SK-N-SH (cell line): ENCODE measurements around the gene SRGAP3. TPM values are rescaled to one million over a fixed set of nuclear protein-coding genes. Genes with fewer than 3 reads are reported as not detected.
A peak's percentile ranks its signal among the peaks of the same experiment; 100 is the strongest.

Experiments used
- CTCF ChIA-PET: fragments of 300-600, 350-600 bp; formaldehyde crosslinking; extraction: SDS; loops from one replicate; lab custom pipeline; 2021; lab: Yijun Ruan, JAX
- POLR2A ChIA-PET: fragments of 350-600 bp; sonication (Branson Sonifier 250); formaldehyde crosslinking; extraction: SDS; loops from one replicate; lab custom pipeline; 2020; ENCODE audit warnings: antibody characterized with exemption, inconsistent platforms; lab: Yijun Ruan, JAX
- DNase-seq: peaks from one replicate; pipeline ENCODE4 v3.0.0; 2012
- H2AFZ ChIP-seq: fragments of 200-600 bp; sonication (generic); 2 replicates; pipeline ENCODE4 v1.8.1; 2016; ENCODE audit warnings: antibody characterized with exemption, mild to moderate bottlenecking, low read depth
- H3F3A ChIP-seq: fragments of 200-600 bp; sonication (generic); replicated peaks from 2 replicates; pipeline ENCODE3; 2016; ENCODE audit warnings: antibody characterized with exemption, mild to moderate bottlenecking; ENCODE audit not compliant: insufficient read depth
- H3K27ac ChIP-seq, 2 experiments: fragments of 200-500 bp in 1 of 2; fragments of 200-600 bp in 1 of 2; sonication (Bioruptor generic) in 1 of 2; sonication (generic), shearing (Covaris generic) in 1 of 2; 2 replicates each; pipeline versions ENCODE4 v1.5.1 to v1.6.1; 2014 to 2016; ENCODE audit warnings: low read depth in 2 of 2, inconsistent platforms in 1 of 2, low read length in 1 of 2, mild to moderate bottlenecking in 1 of 2, mixed read lengths in 1 of 2
- H3K27me3 ChIP-seq: fragments of 200-600 bp; sonication (generic), shearing (Covaris generic); 2 replicates; pipeline ENCODE4 v1.6.1; 2016; ENCODE audit warnings: mixed run types; ENCODE audit not compliant: insufficient read depth
- H3K36me3 ChIP-seq, 2 experiments: fragments of 200-500 bp in 1 of 2; fragments of 200-600 bp in 1 of 2; sonication (Bioruptor generic) in 1 of 2; sonication (generic) in 1 of 2; replicated peaks in 1 of 2; 2 replicates each; pipeline versions ENCODE3 to v1.5.1; 2014 to 2016; ENCODE audit warnings: low read length in 1 of 2, mild to moderate bottlenecking in 1 of 2; ENCODE audit not compliant: insufficient read depth in 2 of 2, control insufficient read depth in 1 of 2
- H3K4me1 ChIP-seq, 2 experiments: fragments of 200-500 bp in 1 of 2; fragments of 200-600 bp in 1 of 2; sonication (Bioruptor generic) in 1 of 2; sonication (generic), shearing (Covaris generic) in 1 of 2; 2 replicates each; pipeline versions ENCODE4 v1.5.1 to v1.6.1; 2014 to 2016; ENCODE audit warnings: low read depth in 1 of 2, low read length in 1 of 2, mixed run types in 1 of 2; ENCODE audit not compliant: insufficient read depth in 2 of 2, control insufficient read depth in 1 of 2
- H3K4me2 ChIP-seq: fragments of 200-600 bp; sonication (generic), shearing (Covaris generic); 2 replicates; pipeline ENCODE4 v1.6.1; 2017; ENCODE audit warnings: mixed run types
- H3K4me3 ChIP-seq, 2 experiments: fragments of 200-500 bp in 1 of 2; fragments of 200-600 bp in 1 of 2; sonication (Bioruptor generic) in 1 of 2; sonication (generic), shearing (Covaris generic) in 1 of 2; 2 replicates each; pipeline versions ENCODE4 v1.5.1 to v1.8.1; 2014 to 2016; ENCODE audit warnings: low read depth in 2 of 2, inconsistent platforms in 1 of 2, low read length in 1 of 2, mild to moderate bottlenecking in 1 of 2, mixed read lengths in 1 of 2, moderate library complexity in 1 of 2
- H3K79me2 ChIP-seq: fragments of 200-600 bp; sonication (generic); 2 replicates; pipeline ENCODE4 v1.8.1; 2017; ENCODE audit warnings: mild to moderate bottlenecking; ENCODE audit not compliant: insufficient read depth
- H3K9ac ChIP-seq: fragments of 200-600 bp; sonication (generic); 2 replicates; pipeline ENCODE4 v1.6.1; 2017; ENCODE audit warnings: mixed run types
- H3K9me2 ChIP-seq: fragments of 200-600 bp; sonication (generic); 2 replicates; pipeline ENCODE4 v1.6.1; 2017; ENCODE audit warnings: mixed run types
- H3K9me3 ChIP-seq: fragments of 200-600 bp; sonication (generic); 2 replicates; pipeline ENCODE4 v1.6.1; 2017; ENCODE audit warnings: mixed run types, mild to moderate bottlenecking, moderate library complexity
- H4K20me1 ChIP-seq: fragments of 200-600 bp; sonication (generic); 2 replicates; pipeline ENCODE4 v1.6.1; 2017; ENCODE audit warnings: mild to moderate bottlenecking, mixed run types; ENCODE audit not compliant: insufficient read depth
- ELF1 ChIP-seq: IDR thresholded peaks from 2 replicates; pipeline ENCODE4 v1.4.0; 2012
- EP300 ChIP-seq, 2 experiments: IDR thresholded peaks; 2 replicates each; pipeline versions ENCODE4 v1.4.0 to v1.6.1; 2012; ENCODE audit warnings: borderline replicate concordance in 1 of 2, low read depth in 1 of 2, low read length in 1 of 2
- EZH2phosphoT487 ChIP-seq: fragments of 200-600 bp; sonication (generic); IDR thresholded peaks from 2 replicates; pipeline ENCODE4 v1.6.1; 2017; ENCODE audit warnings: low read depth, mixed run types, mild to moderate bottlenecking, antibody characterized with exemption, moderate library complexity, borderline replicate concordance
- GABPA ChIP-seq: IDR thresholded peaks from 2 replicates; pipeline ENCODE4 v1.4.0; 2012; ENCODE audit warnings: low read depth, mild to moderate bottlenecking
- GATA2 ChIP-seq: sonication (generic); formaldehyde crosslinking; IDR thresholded peaks from 2 replicates; pipeline ENCODE4 v1.5.0; 2020; ENCODE audit warnings: mild to moderate bottlenecking, missing genetic modification reagents
- MXI1 ChIP-seq: IDR thresholded peaks from 2 replicates; pipeline ENCODE4 v1.6.1; 2012; ENCODE audit warnings: mild to moderate bottlenecking, low read depth, low read length, improper control_type of control experiment
- NFIC ChIP-seq: IDR thresholded peaks from 2 replicates; pipeline ENCODE4 v1.4.0; 2012; ENCODE audit warnings: borderline replicate concordance
- POLR2AphosphoS5 ChIP-seq: IDR thresholded peaks from 2 replicates; pipeline ENCODE4 v1.6.1; 2012; ENCODE audit warnings: low read depth, low read length
- RAD21 ChIP-seq: IDR thresholded peaks from 2 replicates; pipeline ENCODE4 v1.6.1; 2012; ENCODE audit warnings: mild to moderate bottlenecking, low read length
- RFX5 ChIP-seq: IDR thresholded peaks from 2 replicates; pipeline ENCODE4 v1.6.1; 2012; ENCODE audit warnings: mild to moderate bottlenecking, improper control_type of control experiment, low read length
- SIN3A ChIP-seq: IDR thresholded peaks from 2 replicates; pipeline ENCODE4 v1.6.1; 2012; ENCODE audit warnings: low read depth, mild to moderate bottlenecking, low read length, moderate library complexity, borderline replicate concordance
- TAF1 ChIP-seq: IDR thresholded peaks from 2 replicates; pipeline ENCODE4 v1.6.1; 2012; ENCODE audit warnings: low read depth, mild to moderate bottlenecking, low read length, moderate library complexity, borderline replicate concordance
- TCF12 ChIP-seq: IDR thresholded peaks from 2 replicates; pipeline ENCODE4 v1.4.0; 2012
- TEAD4 ChIP-seq: IDR thresholded peaks from 2 replicates; pipeline ENCODE4 v1.4.0; 2012; ENCODE audit warnings: mild to moderate bottlenecking, borderline replicate concordance; ENCODE audit not compliant: insufficient read depth
- WGBS: methylation state at CpG from one replicate; pipeline ENCODE4 v1.1.6; 2017; ENCODE audit warnings: low lambda C conversion rate; 5-methylcytosine and 5-hydroxymethylcytosine counted together
- polyA plus RNA-seq, 3 experiments: library from polyadenylated mRNA; depleted of rRNA; stranded (reverse); fragments of >200 nt; gene quantifications; 2 replicates each; pipeline ENCODE4 v1.2.3, GENCODE V29; 2012
- TF ChIP-seq, protein P1 (sequence below): fragments of 150-350 bp; IDR thresholded peaks from 2 replicates; pipeline ENCODE4 v1.6.1; 2016; ENCODE audit warnings: mild to moderate bottlenecking, low read depth, low read length
- TF ChIP-seq, protein P2 (sequence below): IDR thresholded peaks from 2 replicates; pipeline ENCODE4; 2012
- TF ChIP-seq, protein P3 (sequence below): IDR thresholded peaks from 2 replicates; pipeline ENCODE4 v1.4.0; 2012; ENCODE audit warnings: low read depth

SRGAP3 gene
- polyA plus RNA-seq, 1 of the 3 experiments (the other 2 are of a cell fraction) = 2.8 TPM

DNA sequence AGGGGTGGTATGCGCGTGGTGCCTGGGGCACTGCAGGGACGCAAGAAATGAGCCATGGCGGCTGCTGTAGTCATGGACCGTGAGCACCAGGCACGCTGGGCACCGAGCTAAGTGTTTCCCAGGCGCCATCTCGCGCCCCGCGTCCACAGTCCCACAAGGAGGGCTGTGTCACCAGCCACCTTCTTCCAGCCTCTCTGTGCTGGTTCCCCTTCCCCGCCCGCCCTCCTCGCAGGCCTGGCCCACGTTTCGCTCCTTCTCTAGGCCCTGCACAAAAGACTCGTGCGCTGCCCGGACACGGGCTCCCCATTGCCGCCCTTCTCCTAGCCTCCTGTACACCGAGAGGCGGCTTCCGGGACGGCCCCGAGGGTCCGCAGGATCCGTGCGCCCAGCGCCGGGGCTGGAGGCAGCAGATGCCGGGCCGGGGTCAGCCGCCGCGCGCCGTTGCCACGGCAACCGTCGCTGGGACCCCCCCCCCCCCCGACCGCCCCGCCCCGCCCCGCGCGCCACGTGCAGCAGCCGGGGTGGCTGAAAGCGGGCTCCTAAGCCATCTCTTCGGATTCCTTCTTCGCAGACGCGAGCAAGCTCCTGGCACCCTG, 113.4 kb downstream of the SRGAP3 start:
- no peaks in the 10 kb centered on the region for H3K9me3 ChIP-seq
- H3K36me3 ChIP-seq = no peaks in the 10 kb centered on the region
- peak; percentile 83 for DNase-seq
- H3K79me2 ChIP-seq = no peaks in the 10 kb centered on the region
- H3K9me2 ChIP-seq = no peaks in the 10 kb centered on the region
- WGBS = 55% methylated on average over 40 of the region's 56 CpGs
- H3K4me3 ChIP-seq = no peak overlapping the region
- no peak overlapping the region for H3K4me2 ChIP-seq
- peaks cover 0 to 17% of the 10 kb centered on the region in 2 experiments; a peak in 2 of 4 replicates for H3K4me1 ChIP-seq
- no peak overlapping the region for H3K9ac ChIP-seq
- ChIA-PET POLR2A (interaction anchor here (0.5 kb wide), 1 partner anchor 238 kb away, joined by 4 read pairs; no protein-coding TSS in a partner anchor), CTCF (interaction anchor here (0.8 to 2.4 kb wide), 4 partner anchors 11 to 166 kb away, joined by 3 to 12 read pairs (median 6); no protein-coding TSS in a partner anchor)
- TF ChIP-seq RAD21 (no peak), GATA2 (CRISPR knock-in tag) (no peak), RFX5 (no peak), TCF12 (no peak), GABPA (no peak), SIN3A (no peak), EP300 (IDR thresholded peaks at IDR 0.05; ENCODE audit: borderline replicate concordance in 1 of 2, low read depth in 1 of 2, low read length in 1 of 2) (no peak)
- TF ChIP-seq, protein P1, sequence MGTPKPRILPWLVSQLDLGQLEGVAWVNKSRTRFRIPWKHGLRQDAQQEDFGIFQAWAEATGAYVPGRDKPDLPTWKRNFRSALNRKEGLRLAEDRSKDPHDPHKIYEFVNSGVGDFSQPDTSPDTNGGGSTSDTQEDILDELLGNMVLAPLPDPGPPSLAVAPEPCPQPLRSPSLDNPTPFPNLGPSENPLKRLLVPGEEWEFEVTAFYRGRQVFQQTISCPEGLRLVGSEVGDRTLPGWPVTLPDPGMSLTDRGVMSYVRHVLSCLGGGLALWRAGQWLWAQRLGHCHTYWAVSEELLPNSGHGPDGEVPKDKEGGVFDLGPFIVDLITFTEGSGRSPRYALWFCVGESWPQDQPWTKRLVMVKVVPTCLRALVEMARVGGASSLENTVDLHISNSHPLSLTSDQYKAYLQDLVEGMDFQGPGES = no peak
- TF ChIP-seq, protein P2, sequence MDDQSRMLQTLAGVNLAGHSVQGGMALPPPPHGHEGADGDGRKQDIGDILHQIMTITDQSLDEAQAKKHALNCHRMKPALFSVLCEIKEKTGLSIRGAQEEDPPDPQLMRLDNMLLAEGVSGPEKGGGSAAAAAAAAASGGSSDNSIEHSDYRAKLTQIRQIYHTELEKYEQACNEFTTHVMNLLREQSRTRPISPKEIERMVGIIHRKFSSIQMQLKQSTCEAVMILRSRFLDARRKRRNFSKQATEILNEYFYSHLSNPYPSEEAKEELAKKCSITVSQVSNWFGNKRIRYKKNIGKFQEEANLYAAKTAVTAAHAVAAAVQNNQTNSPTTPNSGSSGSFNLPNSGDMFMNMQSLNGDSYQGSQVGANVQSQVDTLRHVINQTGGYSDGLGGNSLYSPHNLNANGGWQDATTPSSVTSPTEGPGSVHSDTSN = no peak
- no peaks in the 10 kb centered on the region for H3F3A ChIP-seq
- H3K27me3 ChIP-seq = no peaks in the 10 kb centered on the region
- H2AFZ ChIP-seq = no peak overlapping the region
- H4K20me1 ChIP-seq = no peaks in the 10 kb centered on the region
- no peak overlapping the region for H3K27ac ChIP-seq

DNA sequence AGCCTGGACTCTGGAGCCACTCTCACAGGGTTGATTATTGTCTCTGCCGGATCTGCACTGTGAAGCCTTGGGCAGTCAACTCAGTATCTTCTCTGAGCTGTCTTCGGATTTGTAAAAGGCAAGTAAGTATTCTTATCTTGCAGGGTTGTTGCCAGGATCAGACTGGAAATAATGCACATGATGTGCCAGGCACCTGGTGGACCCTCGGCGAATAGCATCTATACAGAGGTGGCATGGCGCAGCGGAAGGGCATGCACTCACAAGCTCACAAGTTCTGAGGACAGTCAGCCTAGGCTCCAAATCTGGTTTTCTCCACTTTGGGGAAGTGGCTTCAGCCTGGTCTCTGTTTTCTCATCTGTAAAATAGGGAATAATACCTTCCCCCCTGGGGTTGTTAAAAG, 113.9 kb downstream of the SRGAP3 start:
- no peaks in the 10 kb centered on the region for H3K9me3 ChIP-seq
- TF ChIP-seq TEAD4 (no peak), ELF1 (no peak), POLR2AphosphoS5 (no peak), NFIC (no peak), GABPA (no peak), EZH2phosphoT487 (no peak), TAF1 (no peak), MXI1 (no peak)
- TF ChIP-seq, protein P3, sequence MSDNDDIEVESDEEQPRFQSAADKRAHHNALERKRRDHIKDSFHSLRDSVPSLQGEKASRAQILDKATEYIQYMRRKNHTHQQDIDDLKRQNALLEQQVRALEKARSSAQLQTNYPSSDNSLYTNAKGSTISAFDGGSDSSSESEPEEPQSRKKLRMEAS = no peak
- no peaks in the 10 kb centered on the region for H3K36me3 ChIP-seq
- no peak overlapping the region for H3K4me3 ChIP-seq
- H3K27me3 ChIP-seq = no peaks in the 10 kb centered on the region
- no peak overlapping the region for H3K9ac ChIP-seq
- H3K4me2 ChIP-seq = no peak overlapping the region
- DNase-seq = no peak
- ChIA-PET POLR2A (interaction anchor here (0.5 kb wide), 1 partner anchor 238 kb away, joined by 4 read pairs; no protein-coding TSS in a partner anchor), CTCF (interaction anchor here (1.6 to 2.3 kb wide), 2 partner anchors 10 to 147 kb away, joined by 4 to 9 read pairs; no protein-coding TSS in a partner anchor)
- H3F3A ChIP-seq = no peaks in the 10 kb centered on the region
- WGBS = 92% methylated on average over 2 of the region's 6 CpGs
- H2AFZ ChIP-seq = no peak overlapping the region
- H3K9me2 ChIP-seq = no peaks in the 10 kb centered on the region
- H3K27ac ChIP-seq = no peak overlapping the region
- no peaks in the 10 kb centered on the region for H4K20me1 ChIP-seq
- peaks cover 0 to 20% of the 10 kb centered on the region in 2 experiments; a peak in 2 of 4 replicates for H3K4me1 ChIP-seq
- H3K79me2 ChIP-seq = no peaks in the 10 kb centered on the region
